ENCODE results near the gene KLHDC9. TPM values are rescaled to one million over a fixed set of nuclear protein-coding genes. Genes with fewer than 3 reads are reported as not detected.

The KLHDC9 gene
- total and polyA plus RNA-seq, 2 of the 13 experiments (the other 11 are each of a cell fraction or from before 2014, with no cell fraction given) = 2.9 TPM

- ChIA-PET POLR2A (no interaction called here), CTCF (ENCODE audit: low intra/inter-chr PET ratio, low total read pairs) (no interaction called here)
- intact Hi-C loops (cut with micrococcal nuclease; ENCODE audit: unreplicated experiment) (no loop called here), in situ Hi-C loops (cut with HindIII; ENCODE audit: extremely low pct_ligation_motif_present, low pct_unique_long_range_greater_than_20kb) (no loop called here)
- Histone ChIP-seq H3K79me2 (ENCODE audit: insufficient read depth, low read length) (no peaks in the 10 kb centered on the region), H3K9ac (ENCODE audit: insufficient read depth, low read depth, low read length) (no peak overlapping the region), H4K20me1 (ENCODE audit: insufficient read depth, low read length) (no peaks in the 10 kb centered on the region), H3K27ac (ENCODE audit: extremely low read length, insufficient read depth, low read length) (no peak overlapping the region), H3K36me3 (replicated peaks in 1 of 2; ENCODE audit: control insufficient read depth in 1 of 2, insufficient read depth in 2 of 2, low read length in 2 of 2) (no peaks in the 10 kb centered on the region), H3K4me3 (replicated peaks in 1 of 3; ENCODE audit: insufficient read depth in 1 of 3, low read depth in 2 of 3, low read length in 3 of 3) (no peak overlapping the region), H3K4me2 (ENCODE audit: low read depth, low read length) (no peak overlapping the region), H3K4me1 (ENCODE audit: insufficient read depth, low read length) (no peaks in the 10 kb centered on the region), H3K27me3 (ENCODE audit: control insufficient read depth in 1 of 2, insufficient read depth in 2 of 2, low read length in 2 of 2) (no peaks in the 10 kb centered on the region), H2AFZ (ENCODE audit: low read length) (no peak overlapping the region), H3K9me3 (ENCODE audit: low read length) (no peaks in the 10 kb centered on the region)
- FAIRE-seq (no peak), DNase-seq (ENCODE audit: low spot score) (no peak), ATAC-seq (no peak)
- BruUV-seq (replicated peaks) = no TSS peak
- WGBS (ENCODE audit: low lambda C conversion rate) = 23% methylated on average over 3 of the region's 3 CpGs
- TF ChIP-seq CEBPG (CRISPR knock-in tag; IDR thresholded peaks at IDR 0.05) = no peak
- no peak for TF ChIP-seq GMEB1 (CRISPR knock-in tag; IDR thresholded peaks at IDR 0.05; ENCODE audit: borderline replicate concordance)
- TF ChIP-seq ZGPAT (CRISPR knock-in tag; IDR thresholded peaks at IDR 0.05) = no peak
- no peak for TF ChIP-seq ZNF557 (CRISPR knock-in tag; IDR thresholded peaks at IDR 0.05)
- TF ChIP-seq STAT6 (CRISPR knock-in tag; IDR thresholded peaks at IDR 0.05; ENCODE audit: borderline replicate concordance) = no peak
- TF ChIP-seq ATAD3A (CRISPR knock-in tag; IDR thresholded peaks at IDR 0.05) = no peak
- TF ChIP-seq ZKSCAN8 (CRISPR knock-in tag; IDR thresholded peaks at IDR 0.05; ENCODE audit: borderline replicate concordance) = no peak
- TF ChIP-seq YY1 (IDR thresholded peaks at IDR 0.05; ENCODE audit: insufficient read depth, insufficient replicate concordance, low read depth, low read length) = no peak
- TF ChIP-seq JUN (CRISPR knock-in tag; IDR thresholded peaks at IDR 0.05) = no peak
These were observed 47.7 kb downstream of the KLHDC9 start for GRCh38 chr1:161145832-161146231.

Small RNA genes lying within 50 kb of the gene (small RNA-seq; reads per million reads assigned to genes)
- gene RF01225 (ENCODE audit: insufficient read depth in 2 of 3, insufficient read length in 3 of 3, low read depth in 2 of 3, low replicate concordance in 1 of 3) = 0 reads per million in 3 experiments

Other genes with a start within 250 kb of the KLHDC9 start
- 0.09 TPM in 1 of 2 replicates, not detected in the other for gene CD244, start 235.5 kb upstream of the KLHDC9 start, total RNA-seq (2016; rRNA removed; fragmentation: Illumina TruSeq; extraction: Trizol)
- not detected in 2 replicates for gene CD244, start 235.5 kb upstream of the KLHDC9 start, polyA plus RNA-seq (2011; rRNA removed)
- not detected in 2 replicates for gene ITLN1, start 213.2 kb upstream of the KLHDC9 start, total RNA-seq (2016; rRNA removed; fragmentation: Illumina TruSeq; extraction: Trizol)
- gene ITLN1, start 213.2 kb upstream of the KLHDC9 start, polyA plus RNA-seq (2011; rRNA removed) = not detected in 2 replicates
- not detected in 2 replicates for gene ITLN2, start 143.6 kb upstream of the KLHDC9 start, total RNA-seq (2016; rRNA removed; fragmentation: Illumina TruSeq; extraction: Trizol)
- gene ITLN2, start 143.6 kb upstream of the KLHDC9 start, polyA plus RNA-seq (2011; rRNA removed) = not detected in 2 replicates
- gene F11R, start 77.2 kb upstream of the KLHDC9 start, total RNA-seq (2016; rRNA removed; fragmentation: Illumina TruSeq; extraction: Trizol) = 41.4 and 95.8 TPM in 2 replicates
- 105 and 145 TPM in 2 replicates for gene F11R, start 77.2 kb upstream of the KLHDC9 start, polyA plus RNA-seq (2011; rRNA removed)
- gene TSTD1, start 59.4 kb upstream of the KLHDC9 start, total RNA-seq (2016; rRNA removed; fragmentation: Illumina TruSeq; extraction: Trizol) = 0.31 TPM in 1 of 2 replicates, not detected in the other
- gene TSTD1, start 59.4 kb upstream of the KLHDC9 start, polyA plus RNA-seq (2011; rRNA removed) = 0.15 TPM in 1 of 2 replicates, not detected in the other
- 32.2 and 39.4 TPM in 2 replicates for gene USF1, start 52.4 kb upstream of the KLHDC9 start, total RNA-seq (2016; rRNA removed; fragmentation: Illumina TruSeq; extraction: Trizol)
- 26.9 and 40.0 TPM in 2 replicates for gene USF1, start 52.4 kb upstream of the KLHDC9 start, polyA plus RNA-seq (2011; rRNA removed)
- 0.20 TPM in 1 of 2 replicates, not detected in the other for gene ARHGAP30, start 28.5 kb upstream of the KLHDC9 start, total RNA-seq (2016; rRNA removed; fragmentation: Illumina TruSeq; extraction: Trizol)
- gene ARHGAP30, start 28.5 kb upstream of the KLHDC9 start, polyA plus RNA-seq (2011; rRNA removed) = 0.13 and 0.17 TPM in 2 replicates
- gene NECTIN4, start 8.8 kb upstream of the KLHDC9 start, total RNA-seq (2016; rRNA removed; fragmentation: Illumina TruSeq; extraction: Trizol) = 12.3 and 12.4 TPM in 2 replicates
- 5.9 and 9.2 TPM in 2 replicates for gene NECTIN4, start 8.8 kb upstream of the KLHDC9 start, polyA plus RNA-seq (2011; rRNA removed)
- 63.6 and 90.3 TPM in 2 replicates for gene PFDN2, start 19.7 kb downstream of the KLHDC9 start, total RNA-seq (2016; rRNA removed; fragmentation: Illumina TruSeq; extraction: Trizol)
- 51.0 and 62.6 TPM in 2 replicates for gene PFDN2, start 19.7 kb downstream of the KLHDC9 start, polyA plus RNA-seq (2011; rRNA removed)
- 30.0 and 31.0 TPM in 2 replicates for gene NIT1, start 19.7 kb downstream of the KLHDC9 start, total RNA-seq (2016; rRNA removed; fragmentation: Illumina TruSeq; extraction: Trizol)
- gene NIT1, start 19.7 kb downstream of the KLHDC9 start, polyA plus RNA-seq (2011; rRNA removed) = 22.7 and 29.2 TPM in 2 replicates
- gene DEDD, start 34.3 kb downstream of the KLHDC9 start, total RNA-seq (2016; rRNA removed; fragmentation: Illumina TruSeq; extraction: Trizol) = 12.6 and 14.0 TPM in 2 replicates
- 27.8 and 31.2 TPM in 2 replicates for gene DEDD, start 34.3 kb downstream of the KLHDC9 start, polyA plus RNA-seq (2011; rRNA removed)
- 72.8 and 96.5 TPM in 2 replicates for gene UFC1, start 55.6 kb downstream of the KLHDC9 start, total RNA-seq (2016; rRNA removed; fragmentation: Illumina TruSeq; extraction: Trizol)
- gene UFC1, start 55.6 kb downstream of the KLHDC9 start, polyA plus RNA-seq (2011; rRNA removed) = 70.1 and 85.2 TPM in 2 replicates
- gene USP21, start 61.1 kb downstream of the KLHDC9 start, total RNA-seq (2016; rRNA removed; fragmentation: Illumina TruSeq; extraction: Trizol) = 7.4 and 10.1 TPM in 2 replicates
- gene USP21, start 61.1 kb downstream of the KLHDC9 start, polyA plus RNA-seq (2011; rRNA removed) = 31.0 and 33.1 TPM in 2 replicates
- gene PPOX, start 68.1 kb downstream of the KLHDC9 start, total RNA-seq (2016; rRNA removed; fragmentation: Illumina TruSeq; extraction: Trizol) = 13.0 and 15.5 TPM in 2 replicates
- 25.2 and 27.7 TPM in 2 replicates for gene PPOX, start 68.1 kb downstream of the KLHDC9 start, polyA plus RNA-seq (2011; rRNA removed)
- 26.7 and 35.6 TPM in 2 replicates for gene B4GALT3, start 79.1 kb downstream of the KLHDC9 start, total RNA-seq (2016; rRNA removed; fragmentation: Illumina TruSeq; extraction: Trizol)
- gene B4GALT3, start 79.1 kb downstream of the KLHDC9 start, polyA plus RNA-seq (2011; rRNA removed) = 40.4 and 45.0 TPM in 2 replicates
- gene ADAMTS4, start 100.7 kb downstream of the KLHDC9 start, total RNA-seq (2016; rRNA removed; fragmentation: Illumina TruSeq; extraction: Trizol) = 0.73 and 1.7 TPM in 2 replicates
- gene ADAMTS4, start 100.7 kb downstream of the KLHDC9 start, polyA plus RNA-seq (2011; rRNA removed) = 0.51 and 0.56 TPM in 2 replicates
- 118 and 129 TPM in 2 replicates for gene NDUFS2, start 104.0 kb downstream of the KLHDC9 start, total RNA-seq (2016; rRNA removed; fragmentation: Illumina TruSeq; extraction: Trizol)
- gene NDUFS2, start 104.0 kb downstream of the KLHDC9 start, polyA plus RNA-seq (2011; rRNA removed) = 70.1 and 89.9 TPM in 2 replicates
- 1.3 and 1.5 TPM in 2 replicates for gene FCER1G, start 116.9 kb downstream of the KLHDC9 start, total RNA-seq (2016; rRNA removed; fragmentation: Illumina TruSeq; extraction: Trizol)
- gene FCER1G, start 116.9 kb downstream of the KLHDC9 start, polyA plus RNA-seq (2011; rRNA removed) = 4.7 and 6.4 TPM in 2 replicates
- gene APOA2, start 125.3 kb downstream of the KLHDC9 start, total RNA-seq (2016; rRNA removed; fragmentation: Illumina TruSeq; extraction: Trizol) = 4,370 and 6,293 TPM in 2 replicates
- 18,293 and 18,774 TPM in 2 replicates for gene APOA2, start 125.3 kb downstream of the KLHDC9 start, polyA plus RNA-seq (2011; rRNA removed)
- gene TOMM40L, start 127.7 kb downstream of the KLHDC9 start, total RNA-seq (2016; rRNA removed; fragmentation: Illumina TruSeq; extraction: Trizol) = 26.2 and 29.1 TPM in 2 replicates
- 14.1 and 16.9 TPM in 2 replicates for gene TOMM40L, start 127.7 kb downstream of the KLHDC9 start, polyA plus RNA-seq (2011; rRNA removed)
- gene NR1I3, start 139.8 kb downstream of the KLHDC9 start, total RNA-seq (2016; rRNA removed; fragmentation: Illumina TruSeq; extraction: Trizol) = 0.60 and 0.95 TPM in 2 replicates
- gene NR1I3, start 139.8 kb downstream of the KLHDC9 start, polyA plus RNA-seq (2011; rRNA removed) = 0.56 and 0.62 TPM in 2 replicates
- gene PCP4L1, start 160.4 kb downstream of the KLHDC9 start, total RNA-seq (2016; rRNA removed; fragmentation: Illumina TruSeq; extraction: Trizol) = not detected in 2 replicates
- gene PCP4L1, start 160.4 kb downstream of the KLHDC9 start, polyA plus RNA-seq (2011; rRNA removed) = 0.28 and 0.59 TPM in 2 replicates
- 7.3 and 18.3 TPM in 2 replicates for gene MPZ, start 211.6 kb downstream of the KLHDC9 start, total RNA-seq (2016; rRNA removed; fragmentation: Illumina TruSeq; extraction: Trizol)
- 24.6 and 26.7 TPM in 2 replicates for gene MPZ, start 211.6 kb downstream of the KLHDC9 start, polyA plus RNA-seq (2011; rRNA removed)
- 27.1 and 85.0 TPM in 2 replicates for gene SDHC, start 216.0 kb downstream of the KLHDC9 start, total RNA-seq (2016; rRNA removed; fragmentation: Illumina TruSeq; extraction: Trizol)
- gene SDHC, start 216.0 kb downstream of the KLHDC9 start, polyA plus RNA-seq (2011; rRNA removed) = 199 and 229 TPM in 2 replicates

Measured in HepG2 (cell line).